Gastroesophageal sphincter (tissue), 4 donors: ENCODE measurements around the gene THUMPD2. TPM values are rescaled to one million over a fixed set of nuclear protein-coding genes. Genes with fewer than 3 reads are reported as not detected.

ENCODE experiments used
- ATAC-seq: fragments of 150-250 bp; one replicate; pipeline ENCODE4 v1.9.1; 2016; ENCODE audit warnings: mild to moderate bottlenecking, moderate library complexity
- H3K27ac ChIP-seq, 4 donors: fragments of 200-600 bp; sonication (generic) in 3 of 4; 1 replicate in 3 of 4; 2 replicates in 1 of 4; pipeline ENCODE4 v1.5.1; 2016 to 2019
- H3K27me3 ChIP-seq: fragments of 200-600 bp; sonication (generic); one replicate; pipeline ENCODE4 v1.5.1; 2019
- H3K36me3 ChIP-seq, 2 donors: fragments of 200-600 bp; sonication (generic); one replicate each; pipeline ENCODE4 v1.5.1; 2019; ENCODE audit warnings: control low read depth in 1 of 2
- H3K4me1 ChIP-seq, 3 donors: fragments of 200-600 bp; sonication (generic); 1 replicate in 2 of 3; 2 replicates in 1 of 3; pipeline ENCODE4 v1.5.1; 2016 to 2019; ENCODE audit warnings: control low read depth in 2 of 3
- H3K4me3 ChIP-seq, 2 donors: fragments of 200-600 bp; sonication (generic); one replicate each; pipeline ENCODE4 v1.5.1; 2019; ENCODE audit warnings: mild to moderate bottlenecking in 1 of 2, moderate library complexity in 1 of 2
- H3K9me3 ChIP-seq, 3 donors: fragments of 200-600 bp; sonication (generic); one replicate each; pipeline ENCODE4 v1.5.1; 2017 to 2019; ENCODE audit warnings: control low read depth in 2 of 3
- CTCF ChIP-seq, 4 experiments: fragments of 200-600 bp in 2 of 4; fragments of 450-650 bp in 2 of 4; sonication (generic) in 1 of 4; IDR thresholded peaks; one replicate each; pipeline ENCODE4 v1.5.1; 2017 to 2019; ENCODE audit warnings: antibody characterized with exemption in 4 of 4, mild to moderate bottlenecking in 2 of 4, moderate library complexity in 2 of 4
- EP300 ChIP-seq: sonication (generic); formaldehyde crosslinking; IDR thresholded peaks from one replicate; pipeline ENCODE4 v1.6.1; 2017; ENCODE audit warnings: antibody characterized with exemption, mild to moderate bottlenecking
- POLR2A ChIP-seq, 2 donors: fragments of 450-650 bp; IDR thresholded peaks; one replicate each; pipeline ENCODE4 v1.6.1; 2017; ENCODE audit warnings: antibody characterized with exemption in 2 of 2, mild to moderate bottlenecking in 2 of 2, moderate library complexity in 1 of 2
- POLR2AphosphoS5 ChIP-seq: sonication (generic); formaldehyde crosslinking; IDR thresholded peaks from one replicate; pipeline ENCODE4 v1.6.1; 2017; ENCODE audit warnings: antibody characterized with exemption
- WGBS, 2 donors: methylation state at CpG; one replicate each; pipeline ENCODE4 v1.1.5; 2018; ENCODE audit warnings: low coverage in 1 of 2; 5-methylcytosine and 5-hydroxymethylcytosine counted together
- total RNA-seq, 4 donors: library from RNA; depleted of rRNA; stranded (reverse); fragments of >200 nt; gene quantifications; one replicate each; pipeline ENCODE4 v1.1.0, GENCODE V29; 2016

THUMPD2 gene
- total RNA-seq, 4 donors from 2014 or later = 9.3 to 60.1 (median 13.6) TPM

- WGBS, 2 donors = 87 to 94% methylated on average over 2 of the region's 2 CpGs
- H3K9me3 ChIP-seq = no peaks in the 10 kb centered on the region
- ATAC-seq = no peak
- H3K4me1 ChIP-seq = no peaks in the 10 kb centered on the region
- H3K27ac ChIP-seq = no peak overlapping the region
- H3K27me3 ChIP-seq = no peaks in the 10 kb centered on the region
- TF ChIP-seq POLR2A (IDR thresholded peaks at IDR 0.05) (no peak), CTCF (IDR thresholded peaks at IDR 0.05) (no peak), EP300 (no peak), POLR2AphosphoS5 (no peak)
- H3K36me3 ChIP-seq = peaks cover 4 to 83% of the 10 kb centered on the region in 2 donors
- no peak overlapping the region for H3K4me3 ChIP-seq
Measured at GRCh38 chr2:39762448-39762847, 16.6 kb downstream of the THUMPD2 start.

GRCh38 chr2:39757156-39757555, 21.9 kb downstream of the THUMPD2 start:
- 92% methylated on average over 3 of the region's 4 CpGs; no CpG with 5 or more reads in 1 of the 2 donors for WGBS, 2 donors
- no peak overlapping the region for H3K4me3 ChIP-seq
- peaks cover 0 to 1% (median 0%) of the 10 kb centered on the region in 3 donors for H3K4me1 ChIP-seq
- H3K27ac ChIP-seq = no peak overlapping the region
- TF ChIP-seq POLR2AphosphoS5 (no peak), EP300 (no peak), POLR2A (IDR thresholded peaks at IDR 0.05) (no peak), CTCF (IDR thresholded peaks at IDR 0.05) (no peak)
- H3K9me3 ChIP-seq = no peaks in the 10 kb centered on the region
- ATAC-seq = no peak
- H3K27me3 ChIP-seq = no peaks in the 10 kb centered on the region
- H3K36me3 ChIP-seq = peaks cover 12 to 92% of the 10 kb centered on the region in 2 donors

- WGBS, 2 donors = 100% methylated on average over 1 of the region's 1 CpG
- H3K4me3 ChIP-seq = no peak overlapping the region
- no peak for TF ChIP-seq POLR2A (IDR thresholded peaks at IDR 0.05)
- TF ChIP-seq CTCF (IDR thresholded peaks at IDR 0.05) = no peak
- no peak for TF ChIP-seq POLR2AphosphoS5
- TF ChIP-seq EP300 = no peak
- H3K4me1 ChIP-seq = peaks cover 0 to 6% (median 0%) of the 10 kb centered on the region in 3 donors
- H3K9me3 ChIP-seq = no peaks in the 10 kb centered on the region
- H3K27ac ChIP-seq = no peak overlapping the region
- H3K36me3 ChIP-seq = peaks cover 12 to 86% of the 10 kb centered on the region in 2 donors
- no peak for ATAC-seq
- H3K27me3 ChIP-seq = no peaks in the 10 kb centered on the region
Measured at GRCh38 chr2:39755466-39755865, 23.6 kb downstream of the THUMPD2 start.

- ATAC-seq = no peak
- no peak for TF ChIP-seq POLR2AphosphoS5
- TF ChIP-seq EP300 = no peak
- no peak for TF ChIP-seq POLR2A (IDR thresholded peaks at IDR 0.05)
- no peak for TF ChIP-seq CTCF (IDR thresholded peaks at IDR 0.05)
- Histone ChIP-seq H3K9me3 (no peaks in the 10 kb centered on the region), H3K27me3 (no peaks in the 10 kb centered on the region), H3K36me3 (peaks cover 0 to 59% of the 10 kb centered on the region in 2 donors), H3K4me1 (no peaks in the 10 kb centered on the region), H3K4me3 (no peak overlapping the region), H3K27ac (no peak overlapping the region)
- WGBS, 2 donors = 20% methylated on average over 1 of the region's 1 CpG; no CpG with 5 or more reads in 1 of the 2 donors
Measured at GRCh38 chr2:39743269-39743776, 35.7 kb downstream of the THUMPD2 start.

GRCh38 chr2:39741871-39742270, 37.2 kb downstream of the THUMPD2 start:
- Histone ChIP-seq H3K27ac (no peak overlapping the region), H3K4me3 (no peak overlapping the region), H3K4me1 (no peaks in the 10 kb centered on the region), H3K27me3 (no peaks in the 10 kb centered on the region), H3K9me3 (no peaks in the 10 kb centered on the region), H3K36me3 (peaks cover 0 to 67% of the 10 kb centered on the region in 2 donors)
- WGBS, 2 donors = 91 to 100% methylated on average over 1 of the region's 1 CpG
- ATAC-seq = no peak
- no peak for TF ChIP-seq POLR2A (IDR thresholded peaks at IDR 0.05)
- no peak for TF ChIP-seq POLR2AphosphoS5
- TF ChIP-seq CTCF (IDR thresholded peaks at IDR 0.05) = no peak
- TF ChIP-seq EP300 = no peak
